BJ (cell line): ENCODE measurements around the gene LRIT1. TPM values are rescaled to one million over a fixed set of nuclear protein-coding genes. Genes with fewer than 3 reads are reported as not detected.

Source experiments
- CTCF ChIA-PET: fragments of 350-600 bp; formaldehyde crosslinking; extraction: SDS; loops from one replicate; lab custom pipeline; 2021; ENCODE audit warnings: antibody characterized with exemption, inconsistent platforms; lab: Yijun Ruan, JAX
- POLR2A ChIA-PET: fragments of 300-600 bp; sonication (Branson Sonifier 250); formaldehyde crosslinking; extraction: SDS; loops from one replicate; lab custom pipeline; 2021; ENCODE audit warnings: antibody characterized with exemption; lab: Charles Lee
- DNase-seq: peaks from one replicate; pipeline ENCODE4 v3.0.0-alpha.2; 2011; ENCODE audit warnings: low read depth
- H3K27me3 ChIP-seq: 2 replicates; pipeline ENCODE4 v1.6.0; 2011; ENCODE audit warnings: low read length; ENCODE audit not compliant: control insufficient read depth, insufficient read depth
- H3K36me3 ChIP-seq: 2 replicates; pipeline ENCODE4 v1.5.1; 2011; ENCODE audit warnings: low read length; ENCODE audit not compliant: control insufficient read depth, insufficient read depth
- H3K4me3 ChIP-seq: 2 replicates; pipeline ENCODE4 v1.5.1; 2011; ENCODE audit warnings: low read depth, mild to moderate bottlenecking, control low read depth, low read length
- CTCF ChIP-seq: IDR thresholded peaks from 2 replicates; pipeline ENCODE4 v1.5.1; 2011; ENCODE audit warnings: low read depth, mild to moderate bottlenecking, control low read depth, inconsistent platforms, low read length, moderate library complexity; ENCODE audit not compliant: insufficient read depth
- polyA minus RNA-seq: library from RNA; depleted of rRNA, polyadenylated mRNA; stranded (reverse); fragments of >200 nt; gene quantifications from 2 replicates; pipeline ENCODE4 v1.2.3, GENCODE V29; 2011; rRNA and poly(A)+ RNA removed
- polyA plus RNA-seq: library from polyadenylated mRNA; depleted of rRNA; stranded (reverse); fragments of >200 nt; gene quantifications from 2 replicates; pipeline ENCODE4 v1.2.3, GENCODE V29; 2011; rRNA removed

Gene LRIT1
- polyA plus RNA-seq (not detected in 2 replicates), polyA minus RNA-seq (not detected in 2 replicates)

DNA sequence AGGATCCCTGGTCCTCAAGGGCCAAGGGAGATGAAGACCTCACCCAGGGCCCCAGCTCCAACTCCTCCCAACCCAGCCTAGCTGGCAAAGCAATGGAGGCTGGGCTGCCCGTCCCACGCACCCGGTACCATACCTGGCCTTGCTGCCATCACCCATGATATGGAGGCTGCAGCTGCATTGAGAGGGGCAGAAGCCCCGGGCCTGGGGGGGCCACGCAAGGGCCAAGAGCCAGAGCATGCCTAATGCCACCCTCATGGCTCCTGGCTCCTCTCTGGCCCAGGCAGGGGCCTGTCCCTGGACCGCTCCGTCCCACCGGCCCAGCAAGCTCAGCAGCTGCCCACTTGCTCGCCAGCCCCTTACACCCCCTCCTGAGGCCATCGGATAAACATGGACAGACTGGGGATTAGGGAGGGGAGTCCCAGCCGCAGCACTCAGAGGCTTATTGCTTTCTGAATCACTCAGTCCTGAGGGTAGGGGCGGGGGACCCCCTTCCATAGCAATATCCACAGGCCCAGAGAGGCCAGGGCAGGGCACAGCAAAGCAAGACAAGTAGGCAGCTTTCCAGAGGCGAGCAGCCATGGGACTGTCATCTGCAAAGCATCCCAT, at the start of gene LRIT1:
TSS of gene LRIT1 (minus strand) at position 362 of the 606 bp plus-strand sequence. CDS start at position 255, 107 bp downstream.
- CTCF ChIA-PET = no interaction called here
- Histone ChIP-seq H3K36me3 (no peaks in the 10 kb centered on the region), H3K4me3 (no peak within 1 kb of the TSS)

GRCh38 chr10:84290235-84290634, 48.9 kb upstream of the LRIT1 start:
- POLR2A ChIA-PET = no interaction called here
- no peak for DNase-seq
- Histone ChIP-seq H3K4me3 (no peak overlapping the region), H3K36me3 (no peaks in the 10 kb centered on the region), H3K27me3 (no peaks in the 10 kb centered on the region)
- CTCF ChIA-PET = no interaction called here
- TF ChIP-seq CTCF = no peak

More for the DNA sequence above, at the start of gene LRIT1:
- POLR2A ChIA-PET = no interaction called here
- H3K27me3 ChIP-seq = no peaks in the 10 kb centered on the region; the same call in 1 of the 2 replicates
- no peak for TF ChIP-seq CTCF
- no peak for DNase-seq

DNA sequence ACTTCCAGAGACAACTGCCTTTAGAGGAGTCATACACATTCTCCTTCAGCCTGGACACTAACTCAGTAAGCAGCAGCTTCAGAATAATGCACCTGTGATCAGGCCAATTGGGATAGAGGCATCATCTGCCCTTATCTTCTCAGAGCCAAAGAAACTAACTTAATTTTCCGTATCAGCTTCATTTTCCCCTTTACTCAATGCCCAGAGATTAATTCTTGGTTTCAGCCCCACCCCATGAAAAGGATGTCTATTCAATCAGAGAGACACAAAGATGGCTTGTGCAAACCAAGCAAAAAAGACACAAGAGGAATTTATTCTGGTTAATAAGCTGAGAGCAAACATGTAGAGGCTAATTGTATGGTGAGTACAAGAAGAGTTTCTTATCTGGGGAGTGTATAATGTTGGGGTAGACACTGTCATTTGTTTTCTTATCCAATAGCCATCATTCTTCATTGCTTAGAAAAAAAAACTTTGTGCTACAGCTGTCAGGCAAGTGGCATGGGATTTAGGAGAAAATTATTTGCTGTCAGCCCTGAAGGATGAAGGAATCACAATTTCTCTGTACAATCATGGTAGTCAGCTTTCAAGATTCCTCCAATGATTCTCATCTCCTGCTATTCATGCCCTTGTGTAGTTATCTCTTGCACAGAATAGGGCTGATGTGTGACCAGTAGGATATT, 48.3 kb upstream of the LRIT1 start:
- no peaks in the 10 kb centered on the region for H3K27me3 ChIP-seq
- no peaks in the 10 kb centered on the region for H3K36me3 ChIP-seq
- ChIA-PET CTCF (interaction anchor here (1.0 kb wide), 1 partner anchor 11 kb away, joined by 3 read pairs; no protein-coding TSS in a partner anchor), POLR2A (no interaction called here)
- DNase-seq = no peak
- TF ChIP-seq CTCF = no peak
- H3K4me3 ChIP-seq = no peak overlapping the region

- CTCF ChIA-PET = interaction anchor here (0.7 kb wide), 1 partner anchor 22 kb away, joined by 3 read pairs; no protein-coding TSS in a partner anchor
- POLR2A ChIA-PET = no interaction called here
Measured at GRCh38 chr10:84288151-84288550, 46.8 kb upstream of the LRIT1 start.

More at GRCh38 chr10:84288151-84288550, 46.8 kb upstream of the LRIT1 start:
- no peak for DNase-seq
- no peak for TF ChIP-seq CTCF
- Histone ChIP-seq H3K27me3 (no peaks in the 10 kb centered on the region), H3K36me3 (no peaks in the 10 kb centered on the region), H3K4me3 (no peak overlapping the region)
